GM12878 (cell line): ENCODE data around the gene ENG. TPM values are rescaled to one million over a fixed set of nuclear protein-coding genes. Genes with fewer than 3 reads are reported as not detected.

Source experiments
- ATAC-seq: fragments of 200-7000 bp; cut with Tn5 transposase; 3 replicates; pipeline ENCODE4 v1.9.1; 2020; ENCODE audit warnings: mild to moderate bottlenecking, moderate library complexity
- BruUV-seq: library from RNA; stranded (reverse); fragments of 400-500 nt; replicated peaks from 2 replicates; lab custom pipeline; 2021; lab: Mats Ljungman, UMichigan
- CTCF ChIA-PET: fragments of 300-600 bp; sonication (Branson Sonifier 250); formaldehyde crosslinking; extraction: SDS; loops from one replicate; lab custom pipeline; 2021; ENCODE audit warnings: inconsistent platforms; lab: Yijun Ruan, JAX
- POLR2A ChIA-PET: fragments of 350-600 bp; formaldehyde crosslinking; extraction: SDS; loops from one replicate; lab custom pipeline; 2021; ENCODE audit warnings: inconsistent platforms; lab: Charles Lee
- RAD21 ChIA-PET: fragments of 300-600 bp; sonication (Branson Sonifier 250); formaldehyde crosslinking; loops from one replicate; lab custom pipeline; 2023; ENCODE audit warnings: antibody characterized with exemption; ENCODE audit not compliant: unreplicated experiment; lab: Charles Lee
- SMC1A ChIA-PET: fragments of 300-600 bp; sonication (Branson Sonifier 250); formaldehyde crosslinking; loops from one replicate; lab custom pipeline; 2023; ENCODE audit not compliant: unreplicated experiment, uncharacterized antibody; lab: Charles Lee
- DNase-seq: peaks from one replicate; pipeline ENCODE4 v3.0.0-alpha.2; 2011; ENCODE audit warnings: low read depth, low spot score
- FAIRE-seq: peaks from 3 replicates; lab custom pipeline; 2011; peaks lifted over from hg19 to GRCh38; lab: Jason Lieb, UNC
- H2AFZ ChIP-seq: 2 replicates; pipeline ENCODE4 v1.6.0; 2011; ENCODE audit warnings: low read depth, low read length, control low read depth; ENCODE audit not compliant: control insufficient read depth
- H3K27ac ChIP-seq: 2 replicates; pipeline ENCODE4 v1.5.1; 2011; ENCODE audit warnings: control low read depth; ENCODE audit not compliant: control insufficient read depth, insufficient read depth
- H3K27me3 ChIP-seq, 2 experiments: replicated peaks in 1 of 2; 2 replicates each; pipeline versions ENCODE4 v1.6.0 to v1.6.1; 2011; ENCODE audit warnings: low read length in 1 of 2; ENCODE audit not compliant: control insufficient read depth in 2 of 2, insufficient read depth in 2 of 2
- H3K36me3 ChIP-seq, 2 experiments: 2 replicates each; pipeline ENCODE4 v1.5.1; 2011; ENCODE audit warnings: low read length in 1 of 2; ENCODE audit not compliant: control insufficient read depth in 2 of 2, insufficient read depth in 2 of 2
- H3K4me1 ChIP-seq: 2 replicates; pipeline ENCODE4 v1.6.1; 2011; ENCODE audit warnings: mild to moderate bottlenecking, low read length, moderate library complexity, mixed read lengths; ENCODE audit not compliant: control insufficient read depth, insufficient read depth
- H3K4me2 ChIP-seq: 2 replicates; pipeline ENCODE4 v1.6.0; 2011; ENCODE audit warnings: control low read depth; ENCODE audit not compliant: control insufficient read depth, insufficient read depth
- H3K4me3 ChIP-seq: fragments of 200-600 bp; sonication (generic); 2 replicates; pipeline ENCODE4 v1.5.1; 2016
- H3K79me2 ChIP-seq: 2 replicates; pipeline ENCODE4 v1.6.0; 2011; ENCODE audit warnings: low read length; ENCODE audit not compliant: control insufficient read depth, insufficient read depth
- H3K9ac ChIP-seq: 2 replicates; pipeline ENCODE4 v1.8.0; 2011; ENCODE audit warnings: low read length, control low read depth, mixed read lengths; ENCODE audit not compliant: control insufficient read depth, insufficient read depth
- H3K9me3 ChIP-seq: replicated peaks from 3 replicates; pipeline ENCODE4 v1.5.1; 2011; ENCODE audit warnings: mild to moderate bottlenecking, low read length; ENCODE audit not compliant: control insufficient read depth, insufficient read depth
- H4K20me1 ChIP-seq: 2 replicates; pipeline ENCODE4 v1.6.0; 2011; ENCODE audit not compliant: control insufficient read depth, insufficient read depth
- POU2F2 ChIP-seq: IDR thresholded peaks from 3 replicates; pipeline ENCODE4 v1.6.1; 2011; ENCODE audit warnings: low read depth, mild to moderate bottlenecking, low read length, borderline replicate concordance
- RB1 ChIP-seq: fragments of 450-650 bp; formaldehyde crosslinking; IDR thresholded peaks from 2 replicates; pipeline ENCODE4 v1.6.1; 2017; ENCODE audit warnings: mild to moderate bottlenecking, borderline replicate concordance
- SMARCA5 ChIP-seq: fragments of 450-650 bp; IDR thresholded peaks from 2 replicates; pipeline ENCODE4 v1.6.1; 2017; ENCODE audit warnings: mild to moderate bottlenecking
- SREBF2 ChIP-seq: IDR thresholded peaks from 2 replicates; pipeline ENCODE4 v1.6.1; 2012; ENCODE audit warnings: mild to moderate bottlenecking, low read length
- WGBS: methylation state at CpG from one replicate; pipeline ENCODE4 v1.1.6; 2016; ENCODE audit warnings: low lambda C conversion rate; ENCODE audit not compliant: insufficient replicate concordance, insufficient coverage; ENCODE audit errors: missing lambda C conversion rate; 5-methylcytosine and 5-hydroxymethylcytosine counted together
- in situ Hi-C: fragments of 300-500 bp; cut with MboI; formaldehyde crosslinking; loops from 9 replicates; pipeline ENCODE4 v1.14.3; 2018; ENCODE audit warnings: mixed read lengths
- intact Hi-C: fragments of 100-400 bp; cut with micrococcal nuclease; formaldehyde crosslinking; loops from one replicate; pipeline ENCODE4 v1.14.2; 2022; ENCODE audit not compliant: unreplicated experiment
- polyA plus RNA-seq, 11 experiments: library from polyadenylated mRNA; depleted of rRNA in 4 of 11; unstranded in 6 of 11; stranded (reverse) in 5 of 11; fragments of >200 nt; fragmentation: Nextera tagmentation in 4 of 11; fragmentation: Illumina TruSeq in 1 of 11; extraction: Ambion mirVana in 4 of 11; extraction: Trizol in 1 of 11; gene quantifications; 1 replicate in 1 of 11; 2 replicates in 10 of 11; pipeline versions ENCODE4 v1.2.1 to v1.2.3, GENCODE V29; 2011 to 2016; ENCODE audit warnings: inconsistent platforms in 2 of 11, missing spikeins in 2 of 11, low read depth in 1 of 11
- total RNA-seq, 4 experiments: library from RNA; depleted of rRNA in 3 of 4; stranded (reverse); fragments of >200 nt in 3 of 4; fragmentation: Illumina TruSeq in 1 of 4; extraction: Trizol in 1 of 4; gene quantifications; 2 replicates each; pipeline versions ENCODE4 v1.2.1 to v1.2.3, GENCODE V29; 2013 to 2021
- TF ChIP-seq, protein P1 (sequence below): fragments of 450-650 bp; IDR thresholded peaks from 2 replicates; pipeline ENCODE4 v1.6.1; 2017; ENCODE audit warnings: borderline replicate concordance

ENG gene
- total and polyA plus RNA-seq, 10 of the 15 experiments (the other 5 are each of a cell fraction or from before 2014, with no cell fraction given): 0.14 to 10.1 (median 2.0) TPM

DNA sequence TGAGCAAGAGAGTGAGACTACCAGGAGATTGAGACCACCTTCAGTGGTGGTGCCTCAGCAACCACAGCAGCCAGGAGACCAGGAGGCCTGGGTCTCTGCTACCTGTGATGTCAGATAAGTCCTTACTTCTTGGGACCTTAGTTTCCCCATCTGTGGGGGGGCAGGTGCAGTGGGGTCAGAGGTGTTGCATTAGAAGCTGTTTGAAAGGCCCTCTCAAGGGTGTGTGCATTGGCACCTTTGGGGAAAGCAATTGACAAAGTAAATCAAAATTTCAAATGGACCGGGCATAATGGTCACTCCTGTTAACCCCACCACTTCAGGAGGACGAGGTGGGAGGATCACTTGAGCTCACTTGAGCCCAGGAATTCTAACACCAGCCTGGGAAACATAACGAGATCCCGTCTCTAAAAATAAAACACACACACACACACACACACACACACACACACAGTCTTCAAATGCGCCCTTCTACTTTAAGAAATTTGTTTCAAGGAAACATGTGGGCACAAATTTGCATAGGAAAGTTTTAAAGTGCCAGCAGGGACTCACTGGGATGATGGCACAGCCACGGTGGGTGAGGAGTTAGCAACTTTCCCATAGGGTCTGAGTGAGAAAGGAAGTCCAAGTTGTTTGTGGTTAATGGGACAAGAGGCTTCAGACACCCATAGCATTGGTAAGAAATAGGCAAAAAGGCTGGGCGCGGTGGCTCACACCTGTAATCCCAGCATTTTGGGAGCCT, 24.4 kb upstream of the ENG start:
- H3K27ac ChIP-seq: no peak overlapping the region
- H3K4me1 ChIP-seq: peaks cover 5% of the 10 kb centered on the region; the same call in 1 of the 2 replicates
- no peaks in the 10 kb centered on the region; a peak in 1 of 4 replicates for H3K27me3 ChIP-seq
- H2AFZ ChIP-seq: no peak overlapping the region
- TF ChIP-seq, protein P1, sequence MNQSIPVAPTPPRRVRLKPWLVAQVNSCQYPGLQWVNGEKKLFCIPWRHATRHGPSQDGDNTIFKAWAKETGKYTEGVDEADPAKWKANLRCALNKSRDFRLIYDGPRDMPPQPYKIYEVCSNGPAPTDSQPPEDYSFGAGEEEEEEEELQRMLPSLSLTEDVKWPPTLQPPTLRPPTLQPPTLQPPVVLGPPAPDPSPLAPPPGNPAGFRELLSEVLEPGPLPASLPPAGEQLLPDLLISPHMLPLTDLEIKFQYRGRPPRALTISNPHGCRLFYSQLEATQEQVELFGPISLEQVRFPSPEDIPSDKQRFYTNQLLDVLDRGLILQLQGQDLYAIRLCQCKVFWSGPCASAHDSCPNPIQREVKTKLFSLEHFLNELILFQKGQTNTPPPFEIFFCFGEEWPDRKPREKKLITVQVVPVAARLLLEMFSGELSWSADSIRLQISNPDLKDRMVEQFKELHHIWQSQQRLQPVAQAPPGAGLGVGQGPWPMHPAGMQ: no peak
- TF ChIP-seq POU2F2: peak; percentile 68; the same call in 2 of the 3 replicates
- TF ChIP-seq SREBF2: no peak
- no peak for TF ChIP-seq SMARCA5
- TF ChIP-seq RB1: no peak
- TF ChIP-seq, all 136 proteins: peak for 1
- in situ Hi-C loops (no loop called here), intact Hi-C loops (no loop called here)
- SMC1A ChIA-PET: interaction anchor here (1.8 kb wide), 1 partner anchor 41 kb away, joined by 4 read pairs; no protein-coding TSS in a partner anchor
- DNase-seq (no peak), ATAC-seq (no peak), FAIRE-seq (no peak)
- no peak overlapping the region for H3K4me3 ChIP-seq
- BruUV-seq: no TSS peak
- H3K36me3 ChIP-seq: no peaks in the 10 kb centered on the region
- H4K20me1 ChIP-seq: no peaks in the 10 kb centered on the region
- POLR2A ChIA-PET: interaction anchor here (0.7 to 0.8 kb wide), 2 partner anchors 8 to 25 kb away, joined by 3 to 7 read pairs; no protein-coding TSS in a partner anchor
- CTCF ChIA-PET: interaction anchor here (1.9 kb wide), 1 partner anchor 9 kb away, joined by 7 read pairs; no protein-coding TSS in a partner anchor
- RAD21 ChIA-PET: no interaction called here
- WGBS: 38% methylated on average over 8 of the region's 8 CpGs
- no peaks in the 10 kb centered on the region for H3K79me2 ChIP-seq
- H3K9me3 ChIP-seq: no peaks in the 10 kb centered on the region
- no peak overlapping the region for H3K9ac ChIP-seq
- no peak overlapping the region for H3K4me2 ChIP-seq
